SK-N-SH (cell line): ENCODE data around the gene BCAT1. TPM values are rescaled to one million over a fixed set of nuclear protein-coding genes. Genes with fewer than 3 reads are reported as not detected.
"Not testable (repeated sequence)": the region's sequence is repeated elsewhere in the genome, so short reads cannot be mapped to it uniquely, and the experiment has no call there.

Experiments
- CTCF ChIA-PET: fragments of 300-600, 350-600 bp; formaldehyde crosslinking; extraction: SDS; loops from one replicate; lab custom pipeline; 2021; lab: Yijun Ruan, JAX
- POLR2A ChIA-PET: fragments of 350-600 bp; sonication (Branson Sonifier 250); formaldehyde crosslinking; extraction: SDS; loops from one replicate; lab custom pipeline; 2020; ENCODE audit warnings: antibody characterized with exemption, inconsistent platforms; lab: Yijun Ruan, JAX
- DNase-seq: peaks from one replicate; pipeline ENCODE4 v3.0.0; 2012
- H2AFZ ChIP-seq: fragments of 200-600 bp; sonication (generic); 2 replicates; pipeline ENCODE4 v1.8.1; 2016; ENCODE audit warnings: antibody characterized with exemption, mild to moderate bottlenecking, low read depth
- H3F3A ChIP-seq: fragments of 200-600 bp; sonication (generic); replicated peaks from 2 replicates; pipeline ENCODE3; 2016; ENCODE audit warnings: antibody characterized with exemption, mild to moderate bottlenecking; ENCODE audit not compliant: insufficient read depth
- H3K27ac ChIP-seq, 2 experiments: fragments of 200-500 bp in 1 of 2; fragments of 200-600 bp in 1 of 2; sonication (Bioruptor generic) in 1 of 2; sonication (generic), shearing (Covaris generic) in 1 of 2; 2 replicates each; pipeline versions ENCODE4 v1.5.1 to v1.6.1; 2014 to 2016; ENCODE audit warnings: low read depth in 2 of 2, inconsistent platforms in 1 of 2, low read length in 1 of 2, mild to moderate bottlenecking in 1 of 2, mixed read lengths in 1 of 2
- H3K27me3 ChIP-seq: fragments of 200-600 bp; sonication (generic), shearing (Covaris generic); 2 replicates; pipeline ENCODE4 v1.6.1; 2016; ENCODE audit warnings: mixed run types; ENCODE audit not compliant: insufficient read depth
- H3K36me3 ChIP-seq, 2 experiments: fragments of 200-500 bp in 1 of 2; fragments of 200-600 bp in 1 of 2; sonication (Bioruptor generic) in 1 of 2; sonication (generic) in 1 of 2; replicated peaks in 1 of 2; 2 replicates each; pipeline versions ENCODE3 to v1.5.1; 2014 to 2016; ENCODE audit warnings: low read length in 1 of 2, mild to moderate bottlenecking in 1 of 2; ENCODE audit not compliant: insufficient read depth in 2 of 2, control insufficient read depth in 1 of 2
- H3K4me1 ChIP-seq, 2 experiments: fragments of 200-500 bp in 1 of 2; fragments of 200-600 bp in 1 of 2; sonication (Bioruptor generic) in 1 of 2; sonication (generic), shearing (Covaris generic) in 1 of 2; 2 replicates each; pipeline versions ENCODE4 v1.5.1 to v1.6.1; 2014 to 2016; ENCODE audit warnings: low read depth in 1 of 2, low read length in 1 of 2, mixed run types in 1 of 2; ENCODE audit not compliant: insufficient read depth in 2 of 2, control insufficient read depth in 1 of 2
- H3K4me2 ChIP-seq: fragments of 200-600 bp; sonication (generic), shearing (Covaris generic); 2 replicates; pipeline ENCODE4 v1.6.1; 2017; ENCODE audit warnings: mixed run types
- H3K4me3 ChIP-seq, 2 experiments: fragments of 200-500 bp in 1 of 2; fragments of 200-600 bp in 1 of 2; sonication (Bioruptor generic) in 1 of 2; sonication (generic), shearing (Covaris generic) in 1 of 2; 2 replicates each; pipeline versions ENCODE4 v1.5.1 to v1.8.1; 2014 to 2016; ENCODE audit warnings: low read depth in 2 of 2, inconsistent platforms in 1 of 2, low read length in 1 of 2, mild to moderate bottlenecking in 1 of 2, mixed read lengths in 1 of 2, moderate library complexity in 1 of 2
- H3K79me2 ChIP-seq: fragments of 200-600 bp; sonication (generic); 2 replicates; pipeline ENCODE4 v1.8.1; 2017; ENCODE audit warnings: mild to moderate bottlenecking; ENCODE audit not compliant: insufficient read depth
- H3K9ac ChIP-seq: fragments of 200-600 bp; sonication (generic); 2 replicates; pipeline ENCODE4 v1.6.1; 2017; ENCODE audit warnings: mixed run types
- H3K9me2 ChIP-seq: fragments of 200-600 bp; sonication (generic); 2 replicates; pipeline ENCODE4 v1.6.1; 2017; ENCODE audit warnings: mixed run types
- H3K9me3 ChIP-seq: fragments of 200-600 bp; sonication (generic); 2 replicates; pipeline ENCODE4 v1.6.1; 2017; ENCODE audit warnings: mixed run types, mild to moderate bottlenecking, moderate library complexity
- H4K20me1 ChIP-seq: fragments of 200-600 bp; sonication (generic); 2 replicates; pipeline ENCODE4 v1.6.1; 2017; ENCODE audit warnings: mild to moderate bottlenecking, mixed run types; ENCODE audit not compliant: insufficient read depth
- EP300 ChIP-seq, 2 experiments: IDR thresholded peaks; 2 replicates each; pipeline versions ENCODE4 v1.4.0 to v1.6.1; 2012; ENCODE audit warnings: borderline replicate concordance in 1 of 2, low read depth in 1 of 2, low read length in 1 of 2
- FOSL2 ChIP-seq: IDR thresholded peaks from 2 replicates; pipeline ENCODE4 v1.4.0; 2012; ENCODE audit warnings: low read depth, mild to moderate bottlenecking, moderate library complexity, borderline replicate concordance
- IRF3 ChIP-seq: fragments of 150-350 bp; IDR thresholded peaks from 2 replicates; pipeline ENCODE4 v1.6.1; 2016; ENCODE audit warnings: mild to moderate bottlenecking, low read depth, low read length
- JUND ChIP-seq: IDR thresholded peaks from 2 replicates; pipeline ENCODE4 v1.4.0; 2012
- MAX ChIP-seq: IDR thresholded peaks from 2 replicates; pipeline ENCODE4 v1.4.0; 2012; ENCODE audit warnings: low read depth
- MXI1 ChIP-seq: IDR thresholded peaks from 2 replicates; pipeline ENCODE4 v1.6.1; 2012; ENCODE audit warnings: mild to moderate bottlenecking, low read depth, low read length, improper control_type of control experiment
- NFIC ChIP-seq: IDR thresholded peaks from 2 replicates; pipeline ENCODE4 v1.4.0; 2012; ENCODE audit warnings: borderline replicate concordance
- NRF1 ChIP-seq: IDR thresholded peaks from 2 replicates; pipeline ENCODE4 v1.6.1; 2012; ENCODE audit warnings: low read depth, mild to moderate bottlenecking, low read length
- RAD21 ChIP-seq: IDR thresholded peaks from 2 replicates; pipeline ENCODE4 v1.6.1; 2012; ENCODE audit warnings: mild to moderate bottlenecking, low read length
- RXRA ChIP-seq: IDR thresholded peaks from 2 replicates; pipeline ENCODE4 v1.4.0; 2012; ENCODE audit warnings: low read depth, mild to moderate bottlenecking, borderline replicate concordance
- SMC3 ChIP-seq: IDR thresholded peaks from 2 replicates; pipeline ENCODE4 v1.6.1; 2012; ENCODE audit warnings: low read depth, low read length, improper control_type of control experiment
- USF2 ChIP-seq: fragments of 150-350 bp; IDR thresholded peaks from 2 replicates; pipeline ENCODE4 v1.6.1; 2017; ENCODE audit warnings: antibody characterized with exemption, low read length, low read depth, borderline replicate concordance
- YY1 ChIP-seq: IDR thresholded peaks from 2 replicates; pipeline ENCODE4 v1.4.0; 2012; ENCODE audit warnings: low read depth, mild to moderate bottlenecking
- ZBTB33 ChIP-seq: IDR thresholded peaks from 2 replicates; pipeline ENCODE4 v1.4.0; 2012; ENCODE audit warnings: low read depth, borderline replicate concordance
- WGBS: methylation state at CpG from one replicate; pipeline ENCODE4 v1.1.6; 2017; ENCODE audit warnings: low lambda C conversion rate; 5-methylcytosine and 5-hydroxymethylcytosine counted together
- polyA plus RNA-seq, 3 experiments: library from polyadenylated mRNA; depleted of rRNA; stranded (reverse); fragments of >200 nt; gene quantifications; 2 replicates each; pipeline ENCODE4 v1.2.3, GENCODE V29; 2012

The BCAT1 gene
- polyA plus RNA-seq, 1 of the 3 experiments (the other 2 are of a cell fraction): 7.7 TPM

DNA sequence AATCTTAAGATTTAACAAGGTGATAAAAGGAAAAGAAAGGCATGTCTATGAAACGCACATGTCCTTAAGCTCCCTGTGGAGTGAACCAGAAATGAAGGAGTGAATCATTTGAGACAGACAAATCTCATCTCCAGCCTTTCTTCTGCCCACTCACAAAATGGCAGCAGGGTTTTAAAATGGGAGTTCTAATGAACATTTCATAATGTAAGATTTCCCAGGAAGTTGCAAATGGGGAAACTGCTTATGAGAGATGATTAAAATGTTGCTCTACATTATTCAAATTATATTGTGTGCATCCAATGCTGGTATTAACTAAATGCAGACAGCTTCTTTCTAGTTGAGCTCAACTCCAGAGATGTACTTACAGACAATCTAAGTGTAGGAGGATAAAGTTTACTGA is 76.7 kb downstream of the BCAT1 start:
- Histone ChIP-seq H3K9ac (no peak overlapping the region), H3K9me3 (no peaks in the 10 kb centered on the region), H3K4me3 (no peak overlapping the region), H3K4me2 (no peak overlapping the region), H3F3A (peaks cover 7% of the 10 kb centered on the region), H2AFZ (no peak overlapping the region), H3K36me3 (peaks cover 37 to 91% of the 10 kb centered on the region in 2 experiments), H4K20me1 (no peaks in the 10 kb centered on the region), H3K4me1 (peaks cover 0 to 2% of the 10 kb centered on the region in 2 experiments; a peak in 1 of 4 replicates)
- TF ChIP-seq USF2 (no peak), IRF3 (no peak), RXRA (no peak), NRF1 (no peak), MAX (no peak), YY1 (no peak), RAD21 (no peak), MXI1 (no peak), FOSL2 (no peak), JUND (no peak), EP300 (IDR thresholded peaks at IDR 0.05; ENCODE audit: borderline replicate concordance in 1 of 2, low read depth in 1 of 2, low read length in 1 of 2) (no peak), NFIC (no peak), ZBTB33 (no peak), SMC3 (no peak)
- TF ChIP-seq, all 33 proteins: peak for 0
- H3K27ac ChIP-seq: no peak overlapping the region
- DNase-seq: no peak
- CTCF ChIA-PET: interaction anchor here (1.7 kb wide), 1 partner anchor 16 kb away, joined by 5 read pairs; no protein-coding TSS in a partner anchor
- H3K79me2 ChIP-seq: peaks cover 32% of the 10 kb centered on the region
- no peaks in the 10 kb centered on the region for H3K9me2 ChIP-seq
- no peaks in the 10 kb centered on the region for H3K27me3 ChIP-seq
- POLR2A ChIA-PET: no interaction called here
- WGBS: 90% methylated on average over 1 of the region's 1 CpG

DNA sequence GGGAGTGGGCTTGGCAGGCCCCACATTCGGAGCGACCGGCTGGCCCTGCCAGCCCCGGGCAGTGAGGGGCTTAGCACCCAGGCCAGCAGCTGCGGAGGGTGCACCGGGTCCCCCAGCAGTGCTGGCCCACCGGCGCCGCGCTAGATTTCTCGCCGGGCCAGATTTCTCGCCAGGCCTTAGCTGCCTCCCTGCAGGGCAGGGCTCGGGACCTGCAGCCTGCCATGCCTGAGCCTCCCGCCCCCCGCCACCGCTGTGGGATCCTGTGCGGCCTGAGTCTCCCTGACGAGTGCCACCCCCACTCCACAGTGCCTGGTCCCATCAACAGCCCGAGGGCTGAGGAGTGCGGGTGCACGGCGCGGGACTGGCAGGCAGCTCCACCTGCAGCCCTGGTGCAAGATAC is 82.8 kb downstream of the BCAT1 start:
- H3K4me3 ChIP-seq, H4K20me1 ChIP-seq, H3K9me3 ChIP-seq, POLR2A ChIA-PET, H3K27ac ChIP-seq, H3K4me2 ChIP-seq, H3K27me3 ChIP-seq, H2AFZ ChIP-seq, CTCF ChIA-PET, H3K9ac ChIP-seq, H3K9me2 ChIP-seq, H3F3A ChIP-seq, DNase-seq: not testable (repeated sequence)
- WGBS: no CpG with 5 or more reads among the region's 24 CpGs
- Histone ChIP-seq H3K79me2 (peaks cover 20% of the 10 kb centered on the region), H3K36me3 (peaks cover 4 to 59% of the 10 kb centered on the region in 2 experiments), H3K4me1 (peaks cover 0 to 12% of the 10 kb centered on the region in 2 experiments; a peak in 1 of 4 replicates)
